Activated CD4-positive, alpha-beta T cell treated with anti-CD3 and anti-CD28 coated beads, Interleukin-2, Interleukin-4, amounts not matched to agents 100 ng/mL and 50 ng/mL, durations not matched to agents 16 hours and 8 hours (primary cell): Measurements from ENCODE around the gene MUSK.
A peak's percentile ranks its signal among the peaks of the same experiment; 100 is the strongest.
"Not testable (repeated sequence)": the region's sequence is repeated elsewhere in the genome, so short reads cannot be mapped to it uniquely, and the experiment has no call there.

Source experiments
- DNase-seq: peaks from one replicate; pipeline ENCODE4 v3.0.0-alpha.2; 2020; ENCODE audit warnings: low spot score

Gene MUSK

GRCh38 chr9:110762783-110763182, 94.2 kb downstream of the MUSK start:
- no peak for DNase-seq

GRCh38 chr9:110763568-110763967, 95.0 kb downstream of the MUSK start:
- DNase-seq = no peak

GRCh38 chr9:110764006-110764405, 95.4 kb downstream of the MUSK start:
- no peak for DNase-seq

GRCh38 chr9:110765926-110766325, 97.3 kb downstream of the MUSK start:
- DNase-seq = no peak

- no peak for DNase-seq
Observed at GRCh38 chr9:110767559-110768063, 99.0 kb downstream of the MUSK start.

- DNase-seq = no peak
Observed at GRCh38 chr9:110768886-110769285, 100.3 kb downstream of the MUSK start.

GRCh38 chr9:110769667-110770066, 101.1 kb downstream of the MUSK start:
- no peak for DNase-seq

GRCh38 chr9:110775724-110776123, 107.1 kb downstream of the MUSK start:
- no peak for DNase-seq

- no peak for DNase-seq
Observed at GRCh38 chr9:110776221-110776620, 107.6 kb downstream of the MUSK start.

GRCh38 chr9:110777196-110777875, 108.7 kb downstream of the MUSK start:
- DNase-seq = no peak

- DNase-seq = no peak
Observed at GRCh38 chr9:110777876-110778215, 109.3 kb downstream of the MUSK start.

- DNase-seq = no peak
Observed at GRCh38 chr9:110782701-110783100, 114.1 kb downstream of the MUSK start.

GRCh38 chr9:110784309-110784708, 115.7 kb downstream of the MUSK start:
- DNase-seq = no peak

GRCh38 chr9:110785166-110785565, 116.6 kb downstream of the MUSK start:
- DNase-seq = no peak

- not testable (repeated sequence) for DNase-seq
Observed at GRCh38 chr9:110788396-110788795, 119.8 kb downstream of the MUSK start.

GRCh38 chr9:110788871-110789270, 120.3 kb downstream of the MUSK start:
- DNase-seq = no peak

GRCh38 chr9:110797611-110798010, 129.0 kb downstream of the MUSK start:
- no peak for DNase-seq

GRCh38 chr9:110799396-110799795, 130.8 kb downstream of the MUSK start:
- no peak for DNase-seq

- DNase-seq = no peak
Observed at GRCh38 chr9:110801426-110801825, 132.8 kb downstream of the MUSK start.

- no peak for DNase-seq
Observed at GRCh38 chr9:110802416-110803035, 133.9 kb downstream of the MUSK start.

- no peak for DNase-seq
Observed at GRCh38 chr9:110807956-110808598, 139.5 kb downstream of the MUSK start.

- DNase-seq = peak; percentile 9
Observed at GRCh38 chr9:110808599-110808980, 140.0 kb downstream of the MUSK start.

- DNase-seq = no peak
Observed at GRCh38 chr9:110809038-110809595, 140.5 kb downstream of the MUSK start.
